Vagina (tissue), 2 donors: Measurements from ENCODE around the gene APCDD1L.

Experiments
- CTCF ChIP-seq, 3 experiments: fragments of 450-650 bp in 2 of 3; fragments of 200-600 bp in 1 of 3; sonication (generic) in 1 of 3; IDR thresholded peaks; one replicate each; pipeline ENCODE4 v1.5.1; 2017 to 2019; ENCODE audit warnings: antibody characterized with exemption in 3 of 3, mild to moderate bottlenecking in 2 of 3, moderate library complexity in 2 of 3
- POLR2A ChIP-seq, 2 donors: fragments of 450-650 bp; IDR thresholded peaks; one replicate each; pipeline ENCODE4 v1.6.1; 2017; ENCODE audit warnings: antibody characterized with exemption in 2 of 2, mild to moderate bottlenecking in 2 of 2, moderate library complexity in 2 of 2
- POLR2AphosphoS5 ChIP-seq, 2 donors: sonication (generic); formaldehyde crosslinking; IDR thresholded peaks; one replicate each; pipeline ENCODE4 v1.9.0; 2017; ENCODE audit warnings: antibody characterized with exemption in 2 of 2, mild to moderate bottlenecking in 2 of 2, low read depth in 1 of 2; ENCODE audit not compliant: insufficient read depth in 1 of 2

DNA sequence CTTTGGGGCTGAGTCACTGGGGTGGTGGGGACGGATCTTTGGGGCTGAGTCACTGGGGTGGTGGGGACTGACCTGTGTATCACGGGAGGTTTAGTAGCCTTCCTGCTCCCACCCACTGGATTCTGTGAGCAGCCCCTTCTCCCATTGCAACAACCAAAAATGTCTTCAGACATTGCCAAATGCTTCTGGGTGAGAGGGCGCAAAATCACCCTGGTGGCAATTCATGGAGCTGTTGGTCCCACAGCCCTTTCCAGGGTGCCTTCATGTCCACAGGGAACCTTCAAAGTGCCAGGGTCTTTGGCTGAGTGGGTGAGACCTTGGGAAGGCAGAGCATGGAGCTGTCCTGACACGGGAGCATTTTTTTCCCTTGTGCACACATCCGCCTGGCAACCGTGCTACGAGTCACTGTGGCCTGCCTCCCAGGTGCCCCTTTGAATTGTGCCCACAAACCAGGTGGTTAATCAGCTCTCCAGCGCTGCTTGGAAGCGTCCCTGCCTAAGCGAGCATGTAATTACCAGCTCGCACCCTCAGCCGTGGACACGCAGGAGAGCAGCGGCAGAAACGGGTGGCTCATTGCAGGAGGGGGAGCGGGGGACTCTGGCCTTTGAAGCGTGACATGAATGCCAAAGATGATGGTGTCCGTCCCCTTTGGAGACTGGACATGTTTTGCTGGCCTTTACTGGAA, 27.4 kb upstream of the APCDD1L start:
- TF ChIP-seq CTCF (IDR thresholded peaks at IDR 0.05) (no peak), POLR2A (IDR thresholded peaks at IDR 0.05) (no peak), POLR2AphosphoS5 (IDR thresholded peaks at IDR 0.05; ENCODE audit: insufficient read depth in 1 of 2, low read depth in 1 of 2) (no peak)
